ENCODE data around the gene ESYT3. TPM values are rescaled to one million over a fixed set of nuclear protein-coding genes. Genes with fewer than 3 reads are reported as not detected.
"Not testable (repeated sequence)": the region's sequence is repeated elsewhere in the genome, so short reads cannot be mapped to it uniquely, and the experiment has no call there.

The ESYT3 gene
- total RNA-seq, 2 donors from 2014 or later, result 0.40 TPM; not detected in 1

DNA sequence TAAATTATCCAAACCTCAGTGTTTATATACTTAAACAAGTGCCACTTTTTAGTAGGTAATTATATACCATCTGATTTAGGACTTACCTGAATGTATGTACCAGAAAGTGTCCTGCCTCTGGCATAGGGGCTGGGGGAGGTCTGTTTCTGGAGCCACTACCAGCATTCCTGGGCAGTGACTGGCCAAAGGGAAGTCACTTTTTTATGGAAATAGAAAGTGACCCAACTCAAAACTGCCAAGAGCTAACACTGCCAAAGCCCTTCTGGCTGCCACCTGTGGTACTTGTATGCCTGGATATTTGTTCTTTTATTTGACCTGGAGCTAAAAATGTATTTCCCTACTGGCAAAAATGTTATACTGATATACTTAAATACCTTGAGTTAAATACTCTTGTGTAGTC, 42.7 kb downstream of the ESYT3 start:
- peaks cover 30% of the 10 kb centered on the region for H3K27me3 Mint-ChIP-seq
- ATAC-seq (no peak), DNase-seq (no peak)
- no peak overlapping the region for H3K27ac Mint-ChIP-seq
- no peak overlapping the region for H3K4me3 Mint-ChIP-seq
- no peaks in the 10 kb centered on the region for H3K4me1 Mint-ChIP-seq
- no peaks in the 10 kb centered on the region for H3K9me3 ChIP-seq (ENCODE audit: control insufficient read depth, low read length, poor library complexity, severe bottlenecking)
- H3K36me3 Mint-ChIP-seq (ENCODE audit: low read depth), result peaks cover 2% of the 10 kb centered on the region

- peaks cover 2% of the 10 kb centered on the region for H3K36me3 Mint-ChIP-seq (ENCODE audit: low read depth)
- peaks cover 30% of the 10 kb centered on the region for H3K27me3 Mint-ChIP-seq
- no peaks in the 10 kb centered on the region for H3K4me1 Mint-ChIP-seq
- H3K9me3 ChIP-seq (ENCODE audit: control insufficient read depth, low read length, poor library complexity, severe bottlenecking), result no peaks in the 10 kb centered on the region
- DNase-seq, result no peak
- no peak overlapping the region for H3K27ac Mint-ChIP-seq
- H3K4me3 Mint-ChIP-seq, result no peak overlapping the region
- ATAC-seq, result no peak
These were observed 43.4 kb downstream of the ESYT3 start for GRCh38 chr3:138477801-138478200.

- no peaks in the 10 kb centered on the region for H3K9me3 ChIP-seq (ENCODE audit: control insufficient read depth, low read length, poor library complexity, severe bottlenecking)
- Mint-ChIP-seq H3K4me3 (no peak overlapping the region), H3K4me1 (no peaks in the 10 kb centered on the region), H3K36me3 (ENCODE audit: low read depth) (peaks cover 2% of the 10 kb centered on the region), H3K27ac (no peak overlapping the region), H3K27me3 (peaks cover 30% of the 10 kb centered on the region)
- no peak for ATAC-seq
- DNase-seq, result no peak
These were observed 45.0 kb downstream of the ESYT3 start for GRCh38 chr3:138479438-138479863.

- not testable (repeated sequence) for H3K4me1 Mint-ChIP-seq; H3K9me3 ChIP-seq (ENCODE audit: control insufficient read depth, low read length, poor library complexity, severe bottlenecking); H3K27ac Mint-ChIP-seq; H3K27me3 Mint-ChIP-seq; H3K4me3 Mint-ChIP-seq; ATAC-seq; DNase-seq; H3K36me3 Mint-ChIP-seq (ENCODE audit: low read depth)
These were observed 50.3 kb downstream of the ESYT3 start for GRCh38 chr3:138484672-138485071.

GRCh38 chr3:138486580-138486979, 52.2 kb downstream of the ESYT3 start:
- not testable (repeated sequence) for ATAC-seq; H3K4me1 Mint-ChIP-seq; H3K27me3 Mint-ChIP-seq; H3K27ac Mint-ChIP-seq; DNase-seq; H3K4me3 Mint-ChIP-seq; H3K36me3 Mint-ChIP-seq (ENCODE audit: low read depth); H3K9me3 ChIP-seq (ENCODE audit: control insufficient read depth, low read length, poor library complexity, severe bottlenecking)

GRCh38 chr3:138491971-138492370, 57.6 kb downstream of the ESYT3 start:
- Mint-ChIP-seq H3K4me1 (no peaks in the 10 kb centered on the region), H3K27me3 (no peaks in the 10 kb centered on the region), H3K4me3 (no peak overlapping the region), H3K36me3 (ENCODE audit: low read depth) (peaks cover 6% of the 10 kb centered on the region), H3K27ac (no peak overlapping the region)
- DNase-seq (no peak), ATAC-seq (no peak)
- H3K9me3 ChIP-seq (ENCODE audit: control insufficient read depth, low read length, poor library complexity, severe bottlenecking), result peaks cover 2% of the 10 kb centered on the region

DNA sequence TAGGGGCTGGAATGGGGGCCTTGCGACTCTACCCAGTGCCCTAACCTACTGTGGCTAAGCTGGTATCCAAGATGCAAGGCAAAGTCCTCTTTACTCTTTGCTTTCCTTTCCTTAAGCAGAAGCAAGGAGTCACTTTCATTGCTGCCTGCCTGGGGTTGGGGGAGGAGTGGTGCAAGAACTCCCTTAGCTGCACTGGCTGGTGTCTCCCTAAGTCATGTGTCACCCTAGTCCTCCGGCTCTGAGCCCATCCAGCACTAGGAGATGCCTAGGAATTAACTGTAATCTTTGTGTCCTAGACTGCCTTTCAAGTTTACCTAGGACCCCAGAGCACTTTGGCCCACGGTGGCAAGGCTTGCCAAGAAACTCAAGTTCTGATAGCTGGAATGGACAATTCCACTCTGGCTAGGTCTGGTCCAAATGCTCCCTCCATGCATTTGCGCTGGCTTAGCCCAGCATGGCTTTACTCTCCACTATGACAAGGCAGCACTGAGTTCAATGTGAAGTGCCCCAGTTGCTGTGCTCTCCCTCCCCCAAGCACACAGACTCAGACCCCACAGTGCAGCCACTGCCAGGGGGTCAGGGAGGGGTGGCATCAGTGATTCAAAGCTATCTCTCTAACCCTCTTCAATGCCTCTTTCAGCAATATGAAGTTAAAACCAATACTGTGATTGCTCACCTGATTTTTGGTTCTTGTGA, 58.7 kb downstream of the ESYT3 start:
- no peaks in the 10 kb centered on the region for H3K4me1 Mint-ChIP-seq
- H3K27me3 Mint-ChIP-seq, result no peaks in the 10 kb centered on the region
- ATAC-seq, result no peak

DNA sequence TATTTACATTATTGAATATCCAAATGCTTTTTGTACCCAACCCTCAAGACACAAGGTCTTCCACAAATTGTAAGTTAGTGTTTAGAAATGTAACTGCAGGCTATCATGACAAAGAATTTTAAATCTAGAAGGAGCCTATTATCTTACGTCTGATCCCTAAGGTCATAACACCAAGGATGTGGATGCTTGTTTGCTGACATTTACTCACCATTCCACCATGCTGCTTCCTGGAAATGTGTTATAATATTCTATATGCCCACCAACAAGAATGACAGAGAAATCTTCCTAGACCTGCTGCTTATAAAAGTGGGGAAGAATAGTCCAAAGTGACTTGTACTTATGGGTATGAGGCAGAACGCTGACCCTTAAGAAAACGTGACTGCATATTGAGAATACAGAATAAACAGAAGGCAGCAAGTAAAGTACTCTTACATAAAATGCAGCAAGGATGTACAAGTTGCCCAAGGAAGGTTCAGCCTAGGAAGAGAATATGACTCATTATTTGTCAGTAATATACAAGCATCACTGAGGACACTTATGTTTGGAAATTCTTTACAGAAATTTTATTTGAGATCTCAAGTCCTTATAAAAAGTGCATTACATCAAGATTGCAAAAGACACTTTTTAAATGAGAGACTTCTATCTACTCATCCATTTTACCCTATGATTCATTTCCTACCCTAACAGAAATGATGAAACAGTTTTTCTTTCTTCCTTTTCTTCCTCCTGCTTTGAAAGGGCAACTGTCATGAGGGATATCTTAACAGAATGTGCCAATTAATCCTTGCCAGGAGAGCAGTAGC, 59.6 kb downstream of the ESYT3 start:
- H3K27me3 Mint-ChIP-seq, result no peaks in the 10 kb centered on the region

More for the DNA sequence above, 58.7 kb downstream of the ESYT3 start:
- DNase-seq, result no peak
- no peak overlapping the region for H3K4me3 Mint-ChIP-seq
- H3K27ac Mint-ChIP-seq, result no peak overlapping the region
- H3K36me3 Mint-ChIP-seq (ENCODE audit: low read depth), result peaks cover 6% of the 10 kb centered on the region
- H3K9me3 ChIP-seq (ENCODE audit: control insufficient read depth, low read length, poor library complexity, severe bottlenecking), result peaks cover 2% of the 10 kb centered on the region

DNA sequence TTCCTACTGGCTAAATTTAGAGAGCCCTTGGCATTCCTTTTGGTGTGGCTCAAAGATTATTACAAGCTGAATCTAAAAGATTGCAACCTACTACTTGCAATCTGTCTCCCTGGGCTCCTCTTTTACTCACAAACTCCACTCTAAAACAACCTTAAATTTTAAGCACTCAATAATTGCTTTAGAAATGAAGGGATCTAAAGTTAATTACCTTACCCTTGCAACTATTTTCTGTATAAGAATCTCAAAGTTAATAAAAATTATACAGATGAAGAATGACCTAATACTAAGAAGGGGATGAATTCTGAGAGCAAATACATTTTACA, 60.2 kb downstream of the ESYT3 start:
- Mint-ChIP-seq H3K27ac (no peak overlapping the region), H3K4me1 (no peaks in the 10 kb centered on the region), H3K4me3 (no peak overlapping the region), H3K36me3 (ENCODE audit: low read depth) (peaks cover 6% of the 10 kb centered on the region), H3K27me3 (no peaks in the 10 kb centered on the region)
- no peaks in the 10 kb centered on the region for H3K9me3 ChIP-seq (ENCODE audit: control insufficient read depth, low read length, poor library complexity, severe bottlenecking)
- DNase-seq (no peak), ATAC-seq (no peak)

More for the DNA sequence above, 59.6 kb downstream of the ESYT3 start:
- H3K9me3 ChIP-seq (ENCODE audit: control insufficient read depth, low read length, poor library complexity, severe bottlenecking), result peaks cover 2% of the 10 kb centered on the region
- H3K36me3 Mint-ChIP-seq (ENCODE audit: low read depth), result peaks cover 6% of the 10 kb centered on the region
- no peak overlapping the region for H3K4me3 Mint-ChIP-seq
- no peaks in the 10 kb centered on the region for H3K4me1 Mint-ChIP-seq
- ATAC-seq (no peak), DNase-seq (no peak)
- no peak overlapping the region for H3K27ac Mint-ChIP-seq

- not testable (repeated sequence) for DNase-seq; H3K4me3 Mint-ChIP-seq; H3K9me3 ChIP-seq (ENCODE audit: control insufficient read depth, low read length, poor library complexity, severe bottlenecking); H3K27ac Mint-ChIP-seq; ATAC-seq; H3K4me1 Mint-ChIP-seq; H3K27me3 Mint-ChIP-seq; H3K36me3 Mint-ChIP-seq (ENCODE audit: low read depth)
These were observed 61.2 kb downstream of the ESYT3 start for GRCh38 chr3:138495638-138496037.

DNA sequence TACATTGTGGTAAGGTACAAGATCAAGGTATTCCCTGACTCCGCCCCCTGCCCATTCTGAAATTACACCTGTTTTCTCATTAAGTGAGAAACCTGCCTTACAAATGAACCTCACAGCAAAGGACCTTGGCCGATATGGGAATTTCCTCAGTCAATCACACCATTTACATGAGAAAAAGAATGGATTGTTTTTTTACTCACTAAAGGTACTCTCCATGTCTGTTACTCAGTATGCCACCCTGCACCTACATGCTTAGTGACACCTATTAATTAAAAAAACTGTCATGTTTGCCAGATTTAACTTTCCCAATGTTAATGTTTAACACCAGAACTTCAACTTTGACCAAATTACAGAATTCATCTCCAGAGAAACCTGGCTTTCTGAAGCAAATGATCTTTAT, 62.0 kb downstream of the ESYT3 start:
- Mint-ChIP-seq H3K36me3 (ENCODE audit: low read depth) (peaks cover 6% of the 10 kb centered on the region), H3K4me1 (no peaks in the 10 kb centered on the region), H3K27ac (no peak overlapping the region), H3K4me3 (no peak overlapping the region), H3K27me3 (no peaks in the 10 kb centered on the region)
- DNase-seq (no peak), ATAC-seq (no peak)
- no peaks in the 10 kb centered on the region for H3K9me3 ChIP-seq (ENCODE audit: control insufficient read depth, low read length, poor library complexity, severe bottlenecking)

DNA sequence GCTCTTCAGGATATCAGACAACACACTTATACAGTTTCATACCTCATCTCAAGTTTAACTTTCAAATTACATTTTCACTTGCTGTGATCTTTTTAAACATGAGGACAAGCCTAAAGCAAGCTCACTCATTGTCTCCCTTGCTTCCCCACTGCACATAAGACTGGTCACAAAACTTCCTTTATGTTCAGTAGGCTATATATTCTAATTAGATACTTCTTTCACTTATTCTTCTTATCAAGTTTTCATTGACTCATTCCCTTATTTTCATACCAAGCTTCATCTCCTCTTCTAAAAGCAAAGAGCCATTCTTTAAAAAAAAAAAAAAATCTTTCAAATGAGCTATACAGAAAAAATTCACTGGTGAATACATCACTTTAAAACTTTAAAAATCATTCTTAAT, 62.6 kb downstream of the ESYT3 start:
- H3K9me3 ChIP-seq (ENCODE audit: control insufficient read depth, low read length, poor library complexity, severe bottlenecking), result no peaks in the 10 kb centered on the region
- H3K4me1 Mint-ChIP-seq, result no peaks in the 10 kb centered on the region
- no peak for DNase-seq
- peaks cover 6% of the 10 kb centered on the region for H3K36me3 Mint-ChIP-seq (ENCODE audit: low read depth)
- no peak for ATAC-seq
- no peaks in the 10 kb centered on the region for H3K27me3 Mint-ChIP-seq
- no peak overlapping the region for H3K4me3 Mint-ChIP-seq
- H3K27ac Mint-ChIP-seq, result no peak overlapping the region

DNA sequence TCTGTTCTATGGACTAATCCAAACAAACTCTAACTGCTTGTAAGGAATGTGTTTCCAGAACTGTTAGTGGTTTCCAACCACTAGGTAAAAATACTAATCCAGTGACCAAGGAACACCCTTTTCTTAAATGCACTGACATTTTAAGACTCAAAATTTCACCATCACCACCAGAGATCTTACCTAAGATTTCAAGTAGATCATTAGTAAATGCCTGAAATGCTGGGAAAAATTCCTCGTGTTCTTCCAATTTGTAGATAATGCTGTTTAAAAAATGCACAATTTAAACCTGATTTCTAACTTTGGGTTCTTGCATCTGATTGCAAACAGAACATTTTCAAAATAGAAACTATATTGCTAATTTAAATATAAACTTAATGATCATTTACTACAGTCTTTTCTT, 63.4 kb downstream of the ESYT3 start:
- Mint-ChIP-seq H3K36me3 (ENCODE audit: low read depth) (peaks cover 6% of the 10 kb centered on the region), H3K4me1 (no peaks in the 10 kb centered on the region), H3K4me3 (no peak overlapping the region), H3K27ac (no peak overlapping the region), H3K27me3 (no peaks in the 10 kb centered on the region)
- ATAC-seq, result no peak
- DNase-seq, result no peak
- H3K9me3 ChIP-seq (ENCODE audit: control insufficient read depth, low read length, poor library complexity, severe bottlenecking), result no peaks in the 10 kb centered on the region

- Mint-ChIP-seq H3K27ac (no peak overlapping the region), H3K27me3 (no peaks in the 10 kb centered on the region), H3K4me1 (no peaks in the 10 kb centered on the region), H3K36me3 (ENCODE audit: low read depth) (peaks cover 4% of the 10 kb centered on the region), H3K4me3 (no peak overlapping the region)
- no peaks in the 10 kb centered on the region for H3K9me3 ChIP-seq (ENCODE audit: control insufficient read depth, low read length, poor library complexity, severe bottlenecking)
- DNase-seq (no peak), ATAC-seq (no peak)
These were observed 64.6 kb downstream of the ESYT3 start for GRCh38 chr3:138498991-138499390.

Data from T-helper 17 cell (primary cell).